ENCODE results near the gene LEO1. TPM values are rescaled to one million over a fixed set of nuclear protein-coding genes. Genes with fewer than 3 reads are reported as not detected.

The LEO1 gene
- total and polyA plus RNA-seq, 5 experiments from 2014 or later: 15.0 to 26.5 (median 20.2) TPM

GRCh38 chr15:51908316-51908715 is 63.3 kb downstream of the LEO1 start:
- ATAC-seq: no peak

GRCh38 chr15:51907136-51907862 is 64.3 kb downstream of the LEO1 start:
- peaks cover 0 to 3% (median 0%) of the 10 kb centered on the region in 4 donors for H3K4me1 Mint-ChIP-seq
- H3K9me3 Mint-ChIP-seq: no peaks in the 10 kb centered on the region
- H3K27ac Mint-ChIP-seq: no peak overlapping the region
- no peaks in the 10 kb centered on the region for H3K27me3 Mint-ChIP-seq
- H3K4me3 Mint-ChIP-seq: no peak overlapping the region
- H3K36me3 Mint-ChIP-seq: peaks cover 0 to 82% (median 34%) of the 10 kb centered on the region in 3 donors
- POLR2A ChIA-PET: interaction anchor here (0.6 kb wide), 1 partner anchor 56 kb away, joined by 4 read pairs; no protein-coding TSS in a partner anchor
- DNase-seq (no peak), ATAC-seq (no peak)

More at GRCh38 chr15:51908316-51908715, 63.3 kb downstream of the LEO1 start:
- Mint-ChIP-seq H3K36me3 (peaks cover 0 to 81% (median 32%) of the 10 kb centered on the region in 3 donors), H3K4me1 (peaks cover 0 to 3% (median 0%) of the 10 kb centered on the region in 4 donors), H3K27me3 (no peaks in the 10 kb centered on the region), H3K27ac (peak overlapping the region in 1 of 10 donors; percentile 37), H3K4me3 (no peak overlapping the region), H3K9me3 (no peaks in the 10 kb centered on the region)
- no peak for DNase-seq
- POLR2A ChIA-PET: interaction anchor here (0.6 kb wide), 1 partner anchor 55 kb away, joined by 4 read pairs; no protein-coding TSS in a partner anchor

- Mint-ChIP-seq H3K4me1 (peaks cover 0 to 3% (median 0%) of the 10 kb centered on the region in 4 donors), H3K36me3 (peaks cover 0 to 87% (median 42%) of the 10 kb centered on the region in 3 donors), H3K27ac (peak overlapping the region in 1 of 10 donors; percentile 0), H3K27me3 (no peaks in the 10 kb centered on the region), H3K4me3 (no peak overlapping the region), H3K9me3 (no peaks in the 10 kb centered on the region)
- POLR2A ChIA-PET: interaction anchor here (0.6 kb wide), 1 partner anchor 670 kb away, joined by 4 read pairs; no protein-coding TSS in a partner anchor
- DNase-seq (no peak), ATAC-seq (no peak)
Observed at GRCh38 chr15:51904931-51905330, 66.6 kb downstream of the LEO1 start.

GRCh38 chr15:51904421-51904820 is 67.2 kb downstream of the LEO1 start:
- Mint-ChIP-seq H3K9me3 (no peaks in the 10 kb centered on the region), H3K4me1 (peaks cover 0 to 3% (median 0%) of the 10 kb centered on the region in 4 donors), H3K27ac (peak overlapping the region in 1 of 10 donors; percentile 0), H3K27me3 (no peaks in the 10 kb centered on the region), H3K36me3 (peaks cover 0 to 90% (median 41%) of the 10 kb centered on the region in 3 donors), H3K4me3 (no peak overlapping the region)
- no peak for ATAC-seq
- DNase-seq: no peak
- POLR2A ChIA-PET: interaction anchor here (0.6 kb wide), 1 partner anchor 671 kb away, joined by 4 read pairs; no protein-coding TSS in a partner anchor

- Mint-ChIP-seq H3K36me3 (peaks cover 5 to 62% (median 25%) of the 10 kb centered on the region in 3 donors), H3K27me3 (no peaks in the 10 kb centered on the region), H3K4me3 (no peak overlapping the region), H3K9me3 (peaks cover 0 to 3% (median 0%) of the 10 kb centered on the region in 9 donors), H3K4me1 (peaks cover 0 to 4% (median 2%) of the 10 kb centered on the region in 4 donors), H3K27ac (no peak overlapping the region)
- DNase-seq (no peak), ATAC-seq (no peak)
- POLR2A ChIA-PET: interaction anchor here (0.6 kb wide), 2 partner anchors 44 to 289 kb away, joined by 3 to 4 read pairs; no protein-coding TSS in a partner anchor
Observed at GRCh38 chr15:51889486-51889885, 82.1 kb downstream of the LEO1 start.

- Mint-ChIP-seq H3K9me3 (peaks cover 0 to 3% (median 0%) of the 10 kb centered on the region in 9 donors), H3K36me3 (peaks cover 5 to 57% (median 25%) of the 10 kb centered on the region in 3 donors), H3K27ac (peak overlapping the region in 1 of 10 donors; percentile 4), H3K4me3 (no peak overlapping the region), H3K4me1 (peaks cover 0 to 5% (median 3%) of the 10 kb centered on the region in 4 donors), H3K27me3 (no peaks in the 10 kb centered on the region)
- POLR2A ChIA-PET: no interaction called here
- peak in 3 of 10 donors; percentile 8 to 22 (median 17) for DNase-seq
- no peak for ATAC-seq
Observed at GRCh38 chr15:51888593-51889195, 82.9 kb downstream of the LEO1 start.

Other genes starting within 250 kb of the LEO1 start
- 10 to 100 TPM; 28.0 to 28.9 TPM for gene LYSMD2, start 234.1 kb downstream of the LEO1 start, total RNA-seq
- gene LYSMD2, start 234.1 kb downstream of the LEO1 start, polyA plus RNA-seq: 10 to 100 TPM; 29.6 to 53.7 (median 35.8) TPM
- 10 to 100 TPM; 19.9 to 21.0 TPM for gene TMOD2, start 220.2 kb downstream of the LEO1 start, total RNA-seq
- 1 to 10 TPM; 2.9 to 4.4 (median 3.5) TPM for gene TMOD2, start 220.2 kb downstream of the LEO1 start, polyA plus RNA-seq
- 10 to 100 TPM; 52.5 to 56.7 TPM for gene TMOD3, start 142.1 kb downstream of the LEO1 start, total RNA-seq
- 10 to 100 TPM; 27.6 to 32.6 (median 28.0) TPM for gene TMOD3, start 142.1 kb downstream of the LEO1 start, polyA plus RNA-seq
- gene MAPK6, start 47.4 kb upstream of the LEO1 start, total RNA-seq: 10 to 100 TPM; 19.8 to 21.7 TPM
- 1 to 10 TPM; 5.3 to 6.3 (median 5.4) TPM for gene MAPK6, start 47.4 kb upstream of the LEO1 start, polyA plus RNA-seq
- under 1 TPM; 0.39 to 0.77 TPM for gene BCL2L10, start 141.0 kb upstream of the LEO1 start, total RNA-seq
- not detected for gene BCL2L10, start 141.0 kb upstream of the LEO1 start, polyA plus RNA-seq
- gene GNB5, start 219.6 kb upstream of the LEO1 start, total RNA-seq: 10 to 100 TPM; 45.2 to 48.5 TPM
- 10 to 100 TPM; 32.4 to 41.7 (median 32.8) TPM for gene GNB5, start 219.6 kb upstream of the LEO1 start, polyA plus RNA-seq